PFSK-1 (cell line): ENCODE results near the gene RTP2.

ENCODE experiments used
- POLR2AphosphoS5 ChIP-seq: IDR thresholded peaks from 2 replicates; pipeline ENCODE4 v1.6.1; 2012; ENCODE audit warnings: low read depth, mild to moderate bottlenecking, control low read depth, low read length, moderate library complexity
- SIN3A ChIP-seq: IDR thresholded peaks from 2 replicates; pipeline ENCODE4 v1.6.1; 2012; ENCODE audit warnings: mild to moderate bottlenecking, low read length, moderate library complexity, borderline replicate concordance; ENCODE audit not compliant: insufficient read depth
- TAF1 ChIP-seq: IDR thresholded peaks from 2 replicates; pipeline ENCODE4 v1.6.1; 2012; ENCODE audit warnings: low read length, control low read depth, borderline replicate concordance; ENCODE audit not compliant: insufficient read depth
- TF ChIP-seq, protein P1 (sequence below), 2 experiments: IDR thresholded peaks; 2 replicates each; pipeline versions ENCODE4 v1.6.1 to v1.8.0; 2011 to 2012; ENCODE audit warnings: low read depth in 2 of 2, low read length in 2 of 2, control low read depth in 1 of 2, inconsistent platforms in 1 of 2, mild to moderate bottlenecking in 1 of 2, moderate library complexity in 1 of 2; ENCODE audit not compliant: insufficient read depth in 1 of 2

GRCh38 chr3:187748050-187748481, 45.7 kb upstream of the RTP2 start:
- TF ChIP-seq TAF1, result no peak
- TF ChIP-seq POLR2AphosphoS5, result no peak
- TF ChIP-seq SIN3A, result no peak
- TF ChIP-seq, protein P1, sequence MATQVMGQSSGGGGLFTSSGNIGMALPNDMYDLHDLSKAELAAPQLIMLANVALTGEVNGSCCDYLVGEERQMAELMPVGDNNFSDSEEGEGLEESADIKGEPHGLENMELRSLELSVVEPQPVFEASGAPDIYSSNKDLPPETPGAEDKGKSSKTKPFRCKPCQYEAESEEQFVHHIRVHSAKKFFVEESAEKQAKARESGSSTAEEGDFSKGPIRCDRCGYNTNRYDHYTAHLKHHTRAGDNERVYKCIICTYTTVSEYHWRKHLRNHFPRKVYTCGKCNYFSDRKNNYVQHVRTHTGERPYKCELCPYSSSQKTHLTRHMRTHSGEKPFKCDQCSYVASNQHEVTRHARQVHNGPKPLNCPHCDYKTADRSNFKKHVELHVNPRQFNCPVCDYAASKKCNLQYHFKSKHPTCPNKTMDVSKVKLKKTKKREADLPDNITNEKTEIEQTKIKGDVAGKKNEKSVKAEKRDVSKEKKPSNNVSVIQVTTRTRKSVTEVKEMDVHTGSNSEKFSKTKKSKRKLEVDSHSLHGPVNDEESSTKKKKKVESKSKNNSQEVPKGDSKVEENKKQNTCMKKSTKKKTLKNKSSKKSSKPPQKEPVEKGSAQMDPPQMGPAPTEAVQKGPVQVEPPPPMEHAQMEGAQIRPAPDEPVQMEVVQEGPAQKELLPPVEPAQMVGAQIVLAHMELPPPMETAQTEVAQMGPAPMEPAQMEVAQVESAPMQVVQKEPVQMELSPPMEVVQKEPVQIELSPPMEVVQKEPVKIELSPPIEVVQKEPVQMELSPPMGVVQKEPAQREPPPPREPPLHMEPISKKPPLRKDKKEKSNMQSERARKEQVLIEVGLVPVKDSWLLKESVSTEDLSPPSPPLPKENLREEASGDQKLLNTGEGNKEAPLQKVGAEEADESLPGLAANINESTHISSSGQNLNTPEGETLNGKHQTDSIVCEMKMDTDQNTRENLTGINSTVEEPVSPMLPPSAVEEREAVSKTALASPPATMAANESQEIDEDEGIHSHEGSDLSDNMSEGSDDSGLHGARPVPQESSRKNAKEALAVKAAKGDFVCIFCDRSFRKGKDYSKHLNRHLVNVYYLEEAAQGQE (IDR thresholded peaks at IDR 0.05; ENCODE audit: insufficient read depth in 1 of 2, low read depth in 2 of 2, low read length in 2 of 2), result no peak
